HEK293T (cell line): ENCODE results near the gene EXTL1.

Experiments
- CTCF ChIA-PET: fragments of 350-600 bp; formaldehyde crosslinking; extraction: SDS; loops from one replicate; lab custom pipeline; 2021; ENCODE audit warnings: antibody characterized with exemption, inconsistent platforms; lab: Yijun Ruan, JAX
- POLR2A ChIA-PET: fragments of 350-600 bp; formaldehyde crosslinking; extraction: SDS; loops from one replicate; lab custom pipeline; 2020; ENCODE audit warnings: antibody characterized with exemption, inconsistent platforms; lab: Yijun Ruan, JAX
- DNase-seq: peaks from one replicate; pipeline ENCODE4 v3.0.0; 2012; ENCODE audit warnings: mixed read lengths; ENCODE audit errors: extremely low spot score
- ARNT ChIP-seq: fragments of 450-650 bp; IDR thresholded peaks from 2 replicates; pipeline ENCODE4 v1.6.1; 2017; ENCODE audit warnings: mild to moderate bottlenecking
- BHLHE40 ChIP-seq: fragments of 450-650 bp; IDR thresholded peaks from 2 replicates; pipeline ENCODE4 v1.6.1; 2016; ENCODE audit warnings: mild to moderate bottlenecking, moderate library complexity, borderline replicate concordance
- CTBP1 ChIP-seq: fragments of 450-650 bp; IDR thresholded peaks from 2 replicates; pipeline ENCODE4 v1.6.1; 2016; ENCODE audit warnings: borderline replicate concordance
- ELF4 ChIP-seq: fragments of 450-650 bp; IDR thresholded peaks from 2 replicates; pipeline ENCODE4 v1.6.1; 2017; ENCODE audit warnings: antibody characterized with exemption
- FOXA1 ChIP-seq: fragments of 450-650 bp; IDR thresholded peaks from 2 replicates; pipeline ENCODE4 v1.6.1; 2016; ENCODE audit warnings: mild to moderate bottlenecking
- FOXK2 ChIP-seq: fragments of 450-650 bp; IDR thresholded peaks from 2 replicates; pipeline ENCODE4 v1.6.1; 2016; ENCODE audit warnings: mild to moderate bottlenecking
- FOXM1 ChIP-seq: fragments of 450-650 bp; IDR thresholded peaks from 2 replicates; pipeline ENCODE4 v1.6.1; 2017; ENCODE audit warnings: mild to moderate bottlenecking, borderline replicate concordance
- HDGF ChIP-seq: fragments of 450-650 bp; IDR thresholded peaks from 2 replicates; pipeline ENCODE4 v1.6.1; 2017; ENCODE audit warnings: antibody characterized with exemption, borderline replicate concordance
- L3MBTL2 ChIP-seq: fragments of 450-650 bp; conservative IDR thresholded peaks from 2 replicates; pipeline ENCODE4 v1.6.1; 2016; ENCODE audit warnings: mild to moderate bottlenecking
- LEF1 ChIP-seq: fragments of 450-650 bp; IDR thresholded peaks from 2 replicates; pipeline ENCODE4 v1.6.1; 2017; ENCODE audit warnings: mild to moderate bottlenecking, borderline replicate concordance
- NFRKB ChIP-seq: fragments of 450-650 bp; IDR thresholded peaks from 2 replicates; pipeline ENCODE4 v1.6.1; 2016; ENCODE audit warnings: mild to moderate bottlenecking, moderate library complexity
- SP1 ChIP-seq: fragments of 450-650 bp; IDR thresholded peaks from 2 replicates; pipeline ENCODE4 v1.6.1; 2017
- SUZ12 ChIP-seq: fragments of 450-650 bp; IDR thresholded peaks from 2 replicates; pipeline ENCODE4 v1.6.1; 2016; ENCODE audit warnings: mild to moderate bottlenecking
- TARDBP ChIP-seq: fragments of 450-650 bp; IDR thresholded peaks from 2 replicates; pipeline ENCODE4 v1.6.1; 2016
- ZNF384 ChIP-seq: fragments of 450-650 bp; IDR thresholded peaks from 2 replicates; pipeline ENCODE4 v1.6.1; 2016
- TF ChIP-seq, protein P1 (sequence below): fragments of 450-650 bp; IDR thresholded peaks from 2 replicates; pipeline ENCODE4 v1.6.1; 2016

EXTL1 gene, protein sequence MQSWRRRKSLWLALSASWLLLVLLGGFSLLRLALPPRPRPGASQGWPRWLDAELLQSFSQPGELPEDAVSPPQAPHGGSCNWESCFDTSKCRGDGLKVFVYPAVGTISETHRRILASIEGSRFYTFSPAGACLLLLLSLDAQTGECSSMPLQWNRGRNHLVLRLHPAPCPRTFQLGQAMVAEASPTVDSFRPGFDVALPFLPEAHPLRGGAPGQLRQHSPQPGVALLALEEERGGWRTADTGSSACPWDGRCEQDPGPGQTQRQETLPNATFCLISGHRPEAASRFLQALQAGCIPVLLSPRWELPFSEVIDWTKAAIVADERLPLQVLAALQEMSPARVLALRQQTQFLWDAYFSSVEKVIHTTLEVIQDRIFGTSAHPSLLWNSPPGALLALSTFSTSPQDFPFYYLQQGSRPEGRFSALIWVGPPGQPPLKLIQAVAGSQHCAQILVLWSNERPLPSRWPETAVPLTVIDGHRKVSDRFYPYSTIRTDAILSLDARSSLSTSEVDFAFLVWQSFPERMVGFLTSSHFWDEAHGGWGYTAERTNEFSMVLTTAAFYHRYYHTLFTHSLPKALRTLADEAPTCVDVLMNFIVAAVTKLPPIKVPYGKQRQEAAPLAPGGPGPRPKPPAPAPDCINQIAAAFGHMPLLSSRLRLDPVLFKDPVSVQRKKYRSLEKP

DNA sequence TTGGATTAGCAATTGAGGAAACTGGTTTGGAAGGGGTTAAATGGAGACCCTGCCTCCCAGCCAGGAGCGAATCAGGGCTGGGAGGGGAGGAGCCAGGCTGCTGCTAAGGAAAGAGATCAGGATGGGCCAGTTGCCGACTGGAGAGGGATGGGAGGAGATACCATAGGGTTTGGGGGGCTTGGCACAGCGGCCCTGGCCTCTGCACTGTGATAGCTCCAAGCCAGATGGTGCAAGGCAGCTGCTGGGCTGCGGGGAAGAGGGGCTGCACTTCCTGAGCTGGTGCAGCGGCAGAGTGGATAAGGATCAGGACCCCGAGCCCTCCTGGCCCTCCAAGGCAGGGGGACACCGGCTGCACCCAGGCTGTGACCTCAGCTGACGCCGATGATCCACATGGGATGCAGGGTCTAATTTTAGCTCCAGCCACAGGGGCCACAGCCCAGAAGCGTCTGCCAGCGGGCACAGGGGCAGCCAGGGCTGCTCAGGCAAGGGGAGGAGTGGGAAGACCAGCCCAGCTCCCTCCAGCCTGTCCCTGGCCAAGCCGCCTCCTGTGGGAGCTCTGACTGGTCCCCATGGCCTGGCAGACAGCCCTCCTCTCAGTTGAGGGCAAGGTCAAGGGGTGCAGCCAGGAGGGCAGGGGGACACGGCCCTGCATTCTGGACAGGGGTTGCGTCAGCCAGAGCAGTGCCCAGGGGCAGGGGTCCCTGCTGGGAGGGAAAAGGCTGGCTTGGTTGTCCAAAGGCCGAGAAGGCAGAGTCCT lies at the start of gene EXTL1:
Gene EXTL1 (plus strand): TSS at position 129 of the 757 bp plus-strand sequence. CDS start 872 bp downstream, outside the sequence.
- DNase-seq, result peak; percentile 55
- CTCF ChIA-PET, result interaction anchor here (0.7 to 0.9 kb wide), 3 partner anchors 13 to 211 kb away, joined by 3 to 4 read pairs (median 3); no protein-coding TSS in a partner anchor
- TF ChIP-seq ARNT (no peak), LEF1 (no peak), CTBP1 (no peak), SP1 (no peak), ZNF384 (no peak), FOXM1 (no peak), HDGF (no peak), NFRKB (no peak), TARDBP (no peak), FOXA1 (no peak), L3MBTL2 (no peak), ELF4 (no peak)
- TF ChIP-seq, protein P1, sequence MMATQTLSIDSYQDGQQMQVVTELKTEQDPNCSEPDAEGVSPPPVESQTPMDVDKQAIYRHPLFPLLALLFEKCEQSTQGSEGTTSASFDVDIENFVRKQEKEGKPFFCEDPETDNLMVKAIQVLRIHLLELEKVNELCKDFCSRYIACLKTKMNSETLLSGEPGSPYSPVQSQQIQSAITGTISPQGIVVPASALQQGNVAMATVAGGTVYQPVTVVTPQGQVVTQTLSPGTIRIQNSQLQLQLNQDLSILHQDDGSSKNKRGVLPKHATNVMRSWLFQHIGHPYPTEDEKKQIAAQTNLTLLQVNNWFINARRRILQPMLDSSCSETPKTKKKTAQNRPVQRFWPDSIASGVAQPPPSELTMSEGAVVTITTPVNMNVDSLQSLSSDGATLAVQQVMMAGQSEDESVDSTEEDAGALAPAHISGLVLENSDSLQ, result no peak
- POLR2A ChIA-PET, result interaction anchor here (0.8 kb wide), 1 partner anchor 89 kb away, joined by 3 read pairs; no protein-coding TSS in a partner anchor

DNA sequence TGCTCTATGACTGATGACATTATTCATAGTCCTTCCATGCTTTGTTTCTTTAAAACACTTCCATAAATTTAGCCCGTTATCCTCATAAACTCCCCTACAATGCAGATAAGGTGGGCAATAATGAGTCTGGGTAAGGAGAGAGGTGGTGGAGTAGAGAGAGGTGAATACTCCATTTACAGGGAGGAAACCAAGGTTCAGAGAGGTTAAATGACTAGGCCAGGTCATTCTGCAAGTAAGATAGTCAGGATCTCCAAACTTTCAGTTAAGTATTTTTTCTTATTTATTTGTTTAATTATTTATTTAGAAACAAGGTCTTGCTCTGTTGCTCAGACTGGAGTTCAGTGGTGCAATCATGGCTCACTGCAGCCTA lies 49.8 kb upstream of the EXTL1 start:
- CTCF ChIA-PET, result no interaction called here
- POLR2A ChIA-PET, result interaction anchor here (1.8 kb wide), 1 partner anchor 25 kb away, joined by 5 read pairs; no protein-coding TSS in a partner anchor
- TF ChIP-seq FOXK2, result no peak
- no peak for TF ChIP-seq TARDBP
- no peak for TF ChIP-seq ARNT
- TF ChIP-seq NFRKB, result no peak
- no peak for TF ChIP-seq SUZ12
- no peak for TF ChIP-seq LEF1
- DNase-seq, result no peak

DNA sequence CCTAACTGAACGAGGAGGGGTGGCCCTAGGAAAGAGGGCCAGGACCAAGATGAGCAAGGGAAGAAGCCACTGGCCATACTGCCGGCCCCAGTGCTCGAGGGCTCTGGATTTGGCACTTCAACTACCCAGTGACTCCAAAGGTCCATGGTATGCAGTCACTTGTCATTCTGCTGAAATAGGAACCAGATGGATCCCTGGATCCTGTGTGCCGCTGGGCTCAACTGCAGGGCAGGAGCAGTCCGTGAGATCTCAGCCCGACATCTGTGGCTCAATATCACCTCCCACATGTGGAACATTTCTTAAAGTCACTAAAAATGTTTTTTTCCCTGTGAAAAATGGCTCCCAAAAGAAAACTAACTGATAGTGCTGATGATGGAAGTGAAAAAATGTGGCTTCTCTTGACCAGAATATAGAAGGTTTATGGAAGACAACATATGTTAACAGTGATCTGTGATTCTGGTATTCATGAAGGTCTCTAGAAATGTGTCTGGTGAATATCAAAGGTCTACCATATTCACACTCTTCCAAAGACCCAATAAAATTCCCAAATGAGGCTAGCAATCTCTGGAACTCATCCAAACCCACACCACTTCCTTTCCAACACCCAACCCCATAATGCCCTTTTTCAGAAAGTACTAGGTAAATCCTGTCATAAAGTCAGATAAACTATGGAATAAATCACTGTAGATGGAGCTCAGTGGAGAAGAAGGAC lies 47.8 kb upstream of the EXTL1 start:
- ChIA-PET POLR2A (no interaction called here), CTCF (no interaction called here)
- TF ChIP-seq HDGF, result no peak
- no peak for TF ChIP-seq TARDBP
- no peak for TF ChIP-seq FOXK2
- no peak for TF ChIP-seq SUZ12
- no peak for TF ChIP-seq BHLHE40
- no peak for TF ChIP-seq LEF1
- DNase-seq, result no peak

DNA sequence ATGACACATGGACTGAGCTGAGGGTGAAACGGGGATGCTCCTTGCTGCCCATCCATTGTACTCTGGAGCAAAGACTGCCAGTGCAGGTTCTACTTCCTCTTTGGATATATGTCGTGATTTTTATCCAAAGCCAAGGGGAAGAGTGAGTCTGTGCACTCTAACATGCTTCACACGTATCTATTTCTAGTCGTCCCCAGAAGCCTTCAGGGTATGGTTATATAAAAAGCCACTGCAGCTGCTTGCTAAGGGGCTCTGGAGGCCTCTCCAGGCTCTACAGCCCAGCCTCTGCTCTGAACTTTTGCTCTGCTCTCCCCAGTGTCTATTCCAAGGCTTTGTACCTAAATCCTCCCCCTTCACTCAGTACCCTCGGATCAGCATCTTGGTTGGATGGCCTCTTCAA lies 43.8 kb upstream of the EXTL1 start:
- ChIA-PET CTCF (no interaction called here), POLR2A (no interaction called here)
- TF ChIP-seq NFRKB (no peak), HDGF (no peak), FOXA1 (no peak), SP1 (no peak), LEF1 (no peak), L3MBTL2 (no peak), FOXK2 (no peak), TARDBP (no peak), SUZ12 (no peak), ELF4 (no peak), FOXM1 (no peak), ZNF384 (no peak), CTBP1 (no peak), ARNT (no peak), BHLHE40 (no peak)
- TF ChIP-seq, protein P1, result no peak
- DNase-seq, result no peak

DNA sequence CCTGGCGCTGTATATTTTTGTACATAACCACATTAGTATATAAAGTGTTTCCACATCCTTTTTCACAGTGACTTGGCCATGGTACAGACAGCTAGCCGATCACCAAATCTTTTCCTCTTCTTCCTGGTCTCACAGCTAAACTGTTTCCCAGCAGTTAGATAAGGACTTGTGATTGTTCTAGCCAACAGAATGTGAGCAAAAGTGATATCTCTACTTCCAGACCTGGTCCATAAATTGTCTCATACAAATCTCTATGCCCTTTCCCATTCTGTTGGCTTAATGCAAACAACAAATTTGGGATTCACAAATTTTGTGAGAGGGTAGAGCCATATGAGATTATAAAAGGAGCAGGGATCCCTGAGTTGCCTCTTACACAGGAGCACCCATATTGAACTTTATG lies 43.2 kb upstream of the EXTL1 start:
- ChIA-PET CTCF (no interaction called here), POLR2A (no interaction called here)
- DNase-seq, result no peak
- TF ChIP-seq SP1 (no peak), ARNT (no peak), ZNF384 (no peak), ELF4 (no peak), CTBP1 (no peak), TARDBP (no peak), NFRKB (no peak), HDGF (no peak), LEF1 (no peak), BHLHE40 (no peak), SUZ12 (no peak)
- TF ChIP-seq, protein P1, result no peak
